ENCODE results near the gene PCID2.
"Not testable (repeated sequence)": the region's sequence is repeated elsewhere in the genome, so short reads cannot be mapped to it uniquely, and the experiment has no call there.

PCID2 gene

GRCh38 chr13:113208421-113209335 is at the start of gene PCID2:
Gene PCID2 (minus strand): TSS chr13:113208669. CDS start chr13:113208634, 35 bp downstream.
- DNase-seq (ENCODE audit: low spot score) = peak; percentile 87

- not testable (repeated sequence) for DNase-seq (ENCODE audit: low spot score)
These were observed 49.4 kb upstream of the PCID2 start for GRCh38 chr13:113257908-113258307.

GRCh38 chr13:113252516-113253095 is 44.1 kb upstream of the PCID2 start:
- DNase-seq (ENCODE audit: low spot score) = no peak

GRCh38 chr13:113245849-113246796 is 37.7 kb upstream of the PCID2 start:
- no peak for DNase-seq (ENCODE audit: low spot score)

GRCh38 chr13:113243847-113244246 is 35.4 kb upstream of the PCID2 start:
- no peak for DNase-seq (ENCODE audit: low spot score)

GRCh38 chr13:113241623-113242022 is 33.2 kb upstream of the PCID2 start:
- not testable (repeated sequence) for DNase-seq (ENCODE audit: low spot score)

GRCh38 chr13:113239986-113240385 is 31.5 kb upstream of the PCID2 start:
- DNase-seq (ENCODE audit: low spot score) = no peak

- no peak for DNase-seq (ENCODE audit: low spot score)
These were observed 30.9 kb upstream of the PCID2 start for GRCh38 chr13:113239357-113239756.

- DNase-seq (ENCODE audit: low spot score) = no peak
These were observed 30.1 kb upstream of the PCID2 start for GRCh38 chr13:113238536-113238935.

- no peak for DNase-seq (ENCODE audit: low spot score)
These were observed 24.6 kb upstream of the PCID2 start for GRCh38 chr13:113233101-113233500.

- no peak for DNase-seq (ENCODE audit: low spot score)
These were observed 23.9 kb upstream of the PCID2 start for GRCh38 chr13:113232208-113233003.

GRCh38 chr13:113231306-113232207 is 23.1 kb upstream of the PCID2 start:
- DNase-seq (ENCODE audit: low spot score) = no peak

- no peak for DNase-seq (ENCODE audit: low spot score)
These were observed 21.3 kb upstream of the PCID2 start for GRCh38 chr13:113229791-113230190.

- DNase-seq (ENCODE audit: low spot score) = no peak
These were observed 20.7 kb upstream of the PCID2 start for GRCh38 chr13:113229161-113229560.

GRCh38 chr13:113226873-113227450 is 18.5 kb upstream of the PCID2 start:
- DNase-seq (ENCODE audit: low spot score) = no peak

- DNase-seq (ENCODE audit: low spot score) = no peak
These were observed 17.0 kb upstream of the PCID2 start for GRCh38 chr13:113225515-113225914.

GRCh38 chr13:113224486-113224885 is 16.0 kb upstream of the PCID2 start:
- DNase-seq (ENCODE audit: low spot score) = no peak

GRCh38 chr13:113223070-113223469 is 14.6 kb upstream of the PCID2 start:
- no peak for DNase-seq (ENCODE audit: low spot score)

- no peak for DNase-seq (ENCODE audit: low spot score)
These were observed 12.4 kb upstream of the PCID2 start for GRCh38 chr13:113220877-113221276.

- DNase-seq (ENCODE audit: low spot score) = no peak
These were observed 11.7 kb upstream of the PCID2 start for GRCh38 chr13:113220141-113220598.
